Forelimb muscle (tissue), 1 donor: ENCODE results near the gene APC2. TPM values are rescaled to one million over a fixed set of nuclear protein-coding genes. Genes with fewer than 3 reads are reported as not detected.
"Not testable (repeated sequence)": the region's sequence is repeated elsewhere in the genome, so short reads cannot be mapped to it uniquely, and the experiment has no call there.

ENCODE experiments used
- DNase-seq: peaks from one replicate; pipeline ENCODE4 v3.0.0-alpha.2; 2013; ENCODE audit warnings: low read depth
- polyA plus RNA-seq: library from polyadenylated mRNA; unstranded; fragments of 120-200 nt; gene quantifications from one replicate; pipeline ENCODE4 v1.2.1, GENCODE V29; 2013; ENCODE audit not compliant: insufficient read length

APC2 gene
- polyA plus RNA-seq, 1 donor, result 0.91 TPM

DNA sequence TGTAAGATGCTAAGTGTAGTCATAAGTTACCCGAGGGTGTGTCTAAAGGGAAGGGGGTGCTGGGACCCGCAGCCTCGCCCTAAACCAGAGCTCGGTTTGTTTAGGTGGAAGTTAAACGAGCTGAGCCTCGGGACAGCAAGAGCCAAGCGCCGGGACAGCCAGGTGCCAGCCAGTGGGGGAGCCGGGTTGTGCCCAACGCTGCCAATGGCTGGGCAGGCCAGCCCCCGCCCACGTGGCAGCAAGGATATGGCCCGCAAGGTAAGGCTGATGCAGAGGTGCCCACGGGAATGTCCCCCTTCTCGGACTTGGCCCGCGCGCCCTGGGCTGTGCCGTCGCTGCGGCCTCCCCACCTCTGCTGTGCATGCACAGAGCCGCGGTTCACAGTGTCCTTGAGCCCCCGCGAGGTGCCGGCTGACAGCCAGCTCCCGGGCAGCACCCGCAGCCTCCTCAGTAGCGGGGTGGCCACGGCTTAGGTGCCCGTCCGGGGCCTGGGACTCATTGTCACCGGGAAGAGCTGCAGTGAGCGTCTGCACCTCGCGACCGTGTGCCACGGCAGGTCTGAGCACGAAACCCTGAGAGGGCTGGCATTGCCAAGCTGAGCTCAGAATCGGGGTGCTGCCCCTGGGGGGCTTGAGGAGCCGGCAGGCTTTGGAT lies 21.1 kb upstream of the APC2 start:
- no peak for DNase-seq

- no peak for DNase-seq
Observed at GRCh38 chr19:1429750-1430149, 20.2 kb upstream of the APC2 start.

DNA sequence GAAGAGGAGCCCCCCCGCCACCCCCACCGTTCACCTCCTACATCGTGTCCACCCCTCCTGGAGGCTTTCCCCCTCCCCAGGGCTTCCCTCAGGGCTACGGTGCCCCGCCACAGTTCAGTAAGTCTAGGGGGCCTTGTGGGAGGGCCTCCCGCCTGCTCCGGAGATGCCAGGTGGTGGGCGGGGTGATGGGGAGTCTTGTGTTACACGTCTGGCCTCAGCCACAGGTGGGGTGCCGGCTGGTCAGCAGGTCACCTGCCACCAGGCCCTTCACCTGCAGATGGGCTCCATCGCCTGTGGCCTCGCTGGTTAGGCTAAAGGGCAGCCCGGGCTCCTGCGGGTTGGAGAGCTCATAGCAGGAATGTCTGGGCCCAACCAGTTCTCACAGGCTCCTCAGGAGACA lies 19.7 kb upstream of the APC2 start:
- DNase-seq, result no peak

DNA sequence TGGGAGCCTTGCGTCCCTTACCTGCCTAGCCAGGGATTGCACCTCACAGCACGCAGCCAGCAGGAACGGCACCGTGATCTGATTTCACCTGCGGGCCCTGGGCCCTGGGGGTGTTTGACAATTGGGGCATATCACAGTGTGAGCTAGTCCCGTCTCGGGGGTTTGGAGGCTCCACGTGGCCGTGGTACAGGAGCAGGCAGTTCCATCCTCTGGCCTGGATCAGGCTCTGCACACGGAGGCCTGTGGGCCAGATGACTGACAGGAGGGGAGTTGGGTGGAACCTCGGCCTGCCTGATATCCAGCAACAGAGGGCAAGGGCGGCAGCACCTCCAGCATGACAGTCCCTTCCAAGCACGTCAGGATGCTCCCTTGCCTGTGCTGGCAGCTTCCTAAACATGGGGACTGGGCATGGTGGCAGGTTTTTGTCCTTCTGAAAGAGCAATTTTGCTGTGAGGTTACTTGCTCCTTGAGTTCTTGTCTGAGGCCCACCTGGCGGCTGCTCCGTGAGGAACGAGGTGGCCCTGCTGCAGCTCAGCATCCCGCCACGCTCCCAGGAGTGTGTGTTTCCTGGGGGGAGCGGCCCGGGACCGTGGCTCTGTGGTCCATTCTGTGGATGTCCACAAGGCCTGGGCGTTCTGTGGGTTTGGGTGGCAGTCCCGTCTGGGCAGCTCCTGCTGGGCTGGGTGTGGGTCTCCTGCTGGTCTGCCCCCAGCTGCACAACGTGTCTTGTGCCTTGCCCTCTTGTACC lies 18.0 kb upstream of the APC2 start:
- no peak for DNase-seq

GRCh38 chr19:1432507-1432887 lies 17.4 kb upstream of the APC2 start:
- no peak for DNase-seq

- no peak for DNase-seq
Observed at GRCh38 chr19:1433119-1434039, 16.5 kb upstream of the APC2 start.

DNA sequence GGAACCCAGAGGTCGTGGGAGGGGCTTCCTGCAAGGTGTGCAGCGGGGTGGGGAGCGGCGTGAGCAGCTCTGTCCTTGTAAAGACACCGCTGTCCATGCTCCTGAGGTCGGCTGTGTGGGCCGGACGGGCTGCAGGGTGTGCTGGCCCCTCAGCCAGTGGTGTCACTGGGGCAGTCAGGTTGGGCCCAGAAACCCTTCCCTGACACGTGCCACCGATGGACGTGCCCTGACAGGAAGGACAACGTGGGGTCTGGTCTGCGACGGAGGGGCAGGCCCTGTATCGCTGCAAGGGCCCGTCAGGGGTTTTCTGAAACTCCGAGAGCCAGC lies 15.9 kb upstream of the APC2 start:
- no peak for DNase-seq

DNA sequence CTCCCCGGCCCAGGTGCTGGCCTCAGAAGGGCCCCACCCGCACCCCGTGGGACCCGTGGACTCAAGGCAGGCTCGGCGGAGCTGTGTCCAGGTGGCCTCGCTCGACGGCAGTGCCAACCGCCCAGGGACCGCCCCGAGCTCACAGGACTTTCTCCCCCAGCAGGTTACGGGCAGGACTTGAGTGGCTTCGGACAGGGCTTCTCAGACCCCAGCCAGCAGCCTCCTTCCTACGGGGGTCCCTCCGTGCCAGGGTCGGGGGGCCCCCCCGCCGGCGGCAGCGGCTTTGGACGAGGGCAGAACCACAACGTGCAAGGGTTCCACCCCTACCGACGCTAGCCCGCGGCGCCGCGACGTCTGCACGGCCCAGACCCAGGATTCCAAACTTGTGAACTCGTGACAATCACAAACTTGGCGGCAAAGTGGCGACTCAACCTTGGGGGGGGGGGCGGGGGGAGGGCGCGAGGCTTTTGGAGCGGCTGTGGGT lies 15.3 kb upstream of the APC2 start:
- DNase-seq, result no peak

DNA sequence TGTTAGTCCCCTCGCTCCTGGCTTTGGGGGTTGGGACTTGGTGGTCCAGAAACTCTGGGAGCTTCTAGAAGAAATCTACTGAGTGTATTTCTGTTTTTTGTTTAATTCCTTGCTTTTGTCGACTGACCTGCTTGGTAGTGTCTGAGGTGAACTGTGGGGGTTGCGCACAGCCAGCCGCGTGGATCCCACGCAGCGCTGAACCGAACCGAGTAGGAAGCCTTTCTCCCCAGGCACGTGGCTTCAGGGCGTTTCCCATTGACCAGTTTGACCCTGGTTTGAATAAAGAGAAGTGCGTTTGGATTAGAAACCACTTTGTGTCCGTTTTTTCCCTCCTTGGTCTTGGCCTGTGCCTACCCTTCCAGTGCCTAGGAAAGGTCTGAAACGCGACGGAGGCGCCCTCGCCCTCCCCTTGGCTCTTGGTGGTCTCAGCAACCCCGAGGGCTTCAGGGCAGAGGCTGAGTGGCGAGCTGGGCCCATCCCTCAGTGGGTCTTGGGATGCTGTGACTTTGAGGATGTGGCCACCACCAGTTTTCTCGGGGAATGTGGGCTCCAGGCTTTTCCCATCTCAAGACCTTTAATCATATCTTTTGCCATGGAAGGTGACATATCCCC lies 14.4 kb upstream of the APC2 start:
- DNase-seq, result no peak

GRCh38 chr19:1437609-1438008 lies 12.3 kb upstream of the APC2 start:
- no peak for DNase-seq

GRCh38 chr19:1438035-1438932 lies 11.6 kb upstream of the APC2 start, which contains the start of gene RPS15:
Gene RPS15 (plus strand): TSS chr19:1438396. CDS start chr19:1438426, 30 bp downstream.
- peak; percentile 89 for DNase-seq

GRCh38 chr19:1438933-1439354 lies 11.0 kb upstream of the APC2 start:
- no peak for DNase-seq

GRCh38 chr19:1439525-1440417 lies 10.2 kb upstream of the APC2 start:
- DNase-seq, result not testable (repeated sequence)

DNA sequence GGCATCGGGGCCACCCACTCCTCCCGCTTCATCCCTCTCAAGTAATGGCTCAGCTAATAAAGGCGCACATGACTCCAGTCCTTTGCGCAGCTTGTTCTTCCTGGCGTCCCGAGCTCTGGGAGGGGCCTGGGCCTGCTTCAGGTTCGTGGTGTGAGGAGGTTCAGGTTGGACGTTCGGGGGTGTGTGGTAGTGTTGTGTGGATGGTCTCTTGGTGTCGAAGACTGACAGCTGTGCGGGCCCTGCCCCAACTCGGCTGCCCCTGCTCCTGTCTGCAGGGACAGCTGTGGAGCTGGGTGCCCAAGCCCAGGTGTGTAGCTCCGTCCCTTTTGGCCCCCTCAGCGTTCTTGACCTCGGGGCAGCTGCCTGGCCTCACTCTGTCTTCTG lies 9.5 kb upstream of the APC2 start:
- no peak for DNase-seq

GRCh38 chr19:1441022-1441426 lies 8.9 kb upstream of the APC2 start:
- no peak for DNase-seq

DNA sequence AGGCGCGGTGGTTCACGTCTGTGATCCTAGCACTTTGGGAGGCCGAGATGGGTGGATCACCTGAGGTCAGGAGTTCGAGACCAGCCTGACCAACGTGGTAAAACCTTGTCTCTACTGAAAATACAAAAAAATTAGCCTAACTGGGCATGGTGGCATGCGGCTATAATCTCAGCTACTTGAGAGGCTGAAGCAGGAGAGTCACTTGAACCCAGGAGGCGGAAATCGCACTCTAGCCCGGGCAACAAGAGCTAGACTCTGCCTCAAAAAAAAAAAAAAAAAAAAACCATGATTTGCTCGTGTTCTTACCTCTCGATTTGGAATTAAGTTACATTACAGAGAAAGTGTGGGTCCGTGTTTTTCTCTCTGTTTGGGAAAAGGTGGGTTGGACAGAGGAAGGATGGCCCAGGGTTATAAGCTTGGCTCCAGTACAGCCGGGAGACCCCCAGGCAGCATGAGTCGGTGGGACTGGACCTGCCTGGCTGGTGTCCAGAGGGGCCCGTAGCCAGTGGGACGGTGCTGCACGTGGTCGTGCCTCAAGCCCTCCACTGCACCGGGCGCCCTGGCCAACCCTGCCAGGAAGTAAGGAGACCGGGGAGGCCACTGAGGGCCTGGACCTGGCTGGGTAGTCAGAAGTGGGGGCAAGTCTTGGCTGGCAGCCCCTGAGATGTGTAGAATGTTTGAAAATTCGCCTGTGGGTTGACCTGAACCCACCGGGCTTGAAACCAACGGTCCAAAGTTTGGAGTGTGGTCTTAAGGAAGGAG lies 8.1 kb upstream of the APC2 start:
- no peak for DNase-seq

- no peak for DNase-seq
Observed at GRCh38 chr19:1445185-1445931, 4.6 kb upstream of the APC2 start.
